K562 (cell line): ENCODE data around the gene SERF2. TPM values are rescaled to one million over a fixed set of nuclear protein-coding genes. Genes with fewer than 3 reads are reported as not detected.
A peak's percentile ranks its signal among the peaks of the same experiment; 100 is the strongest.

Experiments
- BCOR ChIP-seq: fragments of 450-650 bp; IDR thresholded peaks from 2 replicates; pipeline ENCODE4 v1.6.1; 2016
- CHD7 ChIP-seq: fragments of 200-600 bp; sonication (generic); IDR thresholded peaks from one replicate; pipeline ENCODE4 v1.6.1; 2012; ENCODE audit warnings: mild to moderate bottlenecking, low read depth, low read length, inconsistent platforms
- ELF2 ChIP-seq: fragments of 250-450 bp; sonication (Bioruptor Pico); IDR thresholded peaks from 2 replicates; pipeline ENCODE4 v1.5.0; 2021; ENCODE audit warnings: mild to moderate bottlenecking
- ELK3 ChIP-seq: fragments of 450-650 bp; formaldehyde crosslinking; IDR thresholded peaks from 2 replicates; pipeline ENCODE4 v1.4.0; 2020; ENCODE audit warnings: mild to moderate bottlenecking
- RBM39 ChIP-seq: fragments of 200-400 bp; formaldehyde crosslinking; optimal IDR thresholded peaks from 2 replicates; pipeline ENCODE3; 2018; ENCODE audit warnings: low read depth, low read length
- SIRT6 ChIP-seq: IDR thresholded peaks from one replicate; pipeline ENCODE4 v1.6.1; 2012; ENCODE audit warnings: low read depth, mild to moderate bottlenecking, control low read depth, inconsistent platforms, low read length, moderate library complexity
- TAF1 ChIP-seq: IDR thresholded peaks from 2 replicates; pipeline ENCODE4 v1.6.1; 2011; ENCODE audit warnings: mild to moderate bottlenecking, low read length, moderate library complexity; ENCODE audit not compliant: insufficient read depth, control insufficient read depth, severe bottlenecking; ENCODE audit errors: extremely low read depth
- ZBED1 ChIP-seq: IDR thresholded peaks from 2 replicates; pipeline ENCODE4 v1.6.1; 2014
- ZBTB11 ChIP-seq, 3 experiments: fragments of 200-800 bp in 1 of 3; fragments of 250-450 bp in 1 of 3; fragments of 450-650 bp in 1 of 3; sonication (Bioruptor Pico) in 1 of 3; sonication (Bioruptor generic) in 1 of 3; formaldehyde crosslinking in 1 of 3; IDR thresholded peaks; 2 replicates each; pipeline versions ENCODE4 v1.6.1 to v1.8.0; 2016 to 2022; ENCODE audit warnings: mild to moderate bottlenecking in 2 of 3, missing genetic modification characterization in 2 of 3, missing compliant biosample characterization in 1 of 3, moderate library complexity in 1 of 3
- ZNF3 ChIP-seq: fragments of 250-450 bp; sonication (Bioruptor Pico); IDR thresholded peaks from 2 replicates; pipeline ENCODE4 v1.5.0; 2021; ENCODE audit warnings: mild to moderate bottlenecking, moderate library complexity
- ZNF584 ChIP-seq: fragments of 200-800 bp; sonication (Bioruptor generic); IDR thresholded peaks from 2 replicates; pipeline ENCODE4 v1.6.1; 2016; ENCODE audit warnings: low read depth, mild to moderate bottlenecking, missing genetic modification characterization, missing compliant biosample characterization
- polyA plus RNA-seq, 8 experiments: library from polyadenylated mRNA; depleted of rRNA in 4 of 8; stranded (reverse) in 5 of 8; unstranded in 3 of 8; fragments of >200 nt; fragmentation: Nextera tagmentation in 2 of 8; fragmentation: Illumina TruSeq in 1 of 8; extraction: Ambion mirVana in 2 of 8; extraction: Trizol in 1 of 8; gene quantifications; 2 replicates each; pipeline versions ENCODE4 v1.2.1 to v1.2.3, GENCODE V29; 2011 to 2014; ENCODE audit warnings: inconsistent platforms in 1 of 8, missing spikeins in 1 of 8
- total RNA-seq, 7 experiments: library from RNA; depleted of rRNA in 6 of 7; stranded (reverse); fragments of >200 nt in 6 of 7; fragmentation: Illumina TruSeq in 2 of 7; extraction: Trizol in 2 of 7; gene quantifications; 2 replicates each; pipeline versions ENCODE4 v1.2.1 to v1.2.3, GENCODE V29; 2011 to 2021; ENCODE audit warnings: low replicate concordance in 1 of 7

Gene SERF2
- total and polyA plus RNA-seq, 9 of the 15 experiments (the other 6 are each of a cell fraction or from before 2014, with no cell fraction given), result 497 to 3,360 (median 867) TPM

- TF ChIP-seq ZBTB11 (CRISPR knock-in tag; IDR thresholded peaks at IDR 0.05), result peak in 1 of 3 experiments; percentile 40; a peak in 1 of 6 replicates
- TF ChIP-seq CHD7, result no peak
- TF ChIP-seq ZNF3 (CRISPR knock-in tag), result no peak
- 0 out of 2 replicates have a peak, but pooled peaks have one; percentile 59 for TF ChIP-seq ZBED1
- TF ChIP-seq SIRT6, result no peak
- no peak for TF ChIP-seq ELK3
- TF ChIP-seq ZNF584, result no peak
- no peak for TF ChIP-seq BCOR
- no peak for TF ChIP-seq RBM39
- no peak for TF ChIP-seq ELF2
- TF ChIP-seq TAF1, result peak; percentile 88
These were observed at the start of gene SERF2 (continued) for GRCh38 chr15:43791993-43792760.
